Measurements from ENCODE around the gene QARS1.

Gene QARS1

GRCh38 chr3:49057268-49057667, 47.3 kb downstream of the QARS1 start:
- TF ChIP-seq CTCF (IDR thresholded peaks at IDR 0.05; ENCODE audit: poor library complexity, severe bottlenecking): no peak
- no peaks in the 10 kb centered on the region for H3K4me1 ChIP-seq (ENCODE audit: insufficient read depth, poor library complexity, severe bottlenecking)
- no peaks in the 10 kb centered on the region for H3K9me3 ChIP-seq (ENCODE audit: severe bottlenecking)
- H3K27ac ChIP-seq (ENCODE audit: poor library complexity, severe bottlenecking): no peak overlapping the region
- ATAC-seq (ENCODE audit: low read depth): no peak
- no peak overlapping the region for H3K4me3 ChIP-seq (ENCODE audit: severe bottlenecking)
- DNase-seq (ENCODE audit: low spot score): no peak
- H3K36me3 ChIP-seq (ENCODE audit: low read depth): peaks cover 69% of the 10 kb centered on the region
- no peaks in the 10 kb centered on the region for H3K27me3 ChIP-seq (ENCODE audit: insufficient read depth, poor library complexity, severe bottlenecking)

DNA sequence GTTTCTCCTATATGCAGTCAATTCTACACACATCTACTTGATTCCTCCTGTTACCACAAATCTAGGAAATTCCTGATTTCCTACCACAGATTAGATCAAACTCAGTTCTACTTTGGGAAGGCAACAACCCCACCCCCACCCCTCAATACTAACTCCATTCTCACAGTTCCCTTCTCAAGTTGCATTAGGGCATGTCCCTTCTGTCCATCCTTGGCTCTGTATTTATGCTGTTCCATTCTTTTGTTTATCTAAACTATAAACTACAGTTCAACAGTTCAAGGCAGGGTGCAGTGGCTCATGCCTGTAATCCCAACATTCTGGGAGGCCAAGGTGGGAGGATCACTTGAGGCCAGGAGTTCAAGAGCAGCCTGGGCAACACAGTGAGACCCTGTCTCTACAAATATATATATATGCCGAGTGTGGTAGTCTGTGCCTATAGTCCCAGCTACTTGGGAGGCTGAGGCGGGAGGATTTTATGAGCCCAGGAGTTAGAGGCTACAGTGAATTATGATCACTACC, 50.2 kb downstream of the QARS1 start:
- DNase-seq (ENCODE audit: low spot score) (no peak), ATAC-seq (ENCODE audit: low read depth) (no peak)
- Histone ChIP-seq H3K27me3 (ENCODE audit: insufficient read depth, poor library complexity, severe bottlenecking) (no peaks in the 10 kb centered on the region), H3K27ac (ENCODE audit: poor library complexity, severe bottlenecking) (no peak overlapping the region), H3K9me3 (ENCODE audit: severe bottlenecking) (no peaks in the 10 kb centered on the region), H3K4me3 (ENCODE audit: severe bottlenecking) (no peak overlapping the region), H3K36me3 (ENCODE audit: low read depth) (peaks cover 71% of the 10 kb centered on the region), H3K4me1 (ENCODE audit: insufficient read depth, poor library complexity, severe bottlenecking) (no peaks in the 10 kb centered on the region)
- no peak for TF ChIP-seq CTCF (IDR thresholded peaks at IDR 0.05; ENCODE audit: poor library complexity, severe bottlenecking)

GRCh38 chr3:49053543-49053942, 51.0 kb downstream of the QARS1 start:
- Histone ChIP-seq H3K4me3 (ENCODE audit: severe bottlenecking) (no peak overlapping the region), H3K27ac (ENCODE audit: poor library complexity, severe bottlenecking) (no peak overlapping the region), H3K36me3 (ENCODE audit: low read depth) (peaks cover 75% of the 10 kb centered on the region), H3K4me1 (ENCODE audit: insufficient read depth, poor library complexity, severe bottlenecking) (no peaks in the 10 kb centered on the region), H3K9me3 (ENCODE audit: severe bottlenecking) (no peaks in the 10 kb centered on the region), H3K27me3 (ENCODE audit: insufficient read depth, poor library complexity, severe bottlenecking) (no peaks in the 10 kb centered on the region)
- DNase-seq (ENCODE audit: low spot score) (no peak), ATAC-seq (ENCODE audit: low read depth) (no peak)
- TF ChIP-seq CTCF (IDR thresholded peaks at IDR 0.05; ENCODE audit: poor library complexity, severe bottlenecking): no peak

Measured in RWPE2 (cell line).